Lung microvascular endothelial cell (primary cell): ENCODE data around the gene LRFN2. TPM values are rescaled to one million over a fixed set of nuclear protein-coding genes. Genes with fewer than 3 reads are reported as not detected.

Experiments
- DNase-seq, 2 donors: peaks; one replicate each; pipeline versions ENCODE4 v3.0.0 to v3.0.0-alpha.2; 2010; ENCODE audit warnings: low read depth in 2 of 2
- total RNA-seq: library from RNA; depleted of rRNA; stranded (reverse); fragments of >200 nt; gene quantifications from 2 replicates; pipeline ENCODE4 v1.2.1, GENCODE V29; 2014

Gene LRFN2
- not detected in 2 replicates for total RNA-seq

- peak; percentile 76 to 81 for DNase-seq
These were observed at the start of gene LRFN2 for GRCh38 chr6:40587240-40588069. Gene LRFN2 (minus strand): TSS chr6:40587364.

- no peak for DNase-seq
These were observed 47.3 kb upstream of the LRFN2 start for GRCh38 chr6:40634429-40634828.

- DNase-seq: peak in 1 of 2 donors; percentile 20
These were observed 44.6 kb upstream of the LRFN2 start for GRCh38 chr6:40631744-40632143.

GRCh38 chr6:40630488-40630887, 43.3 kb upstream of the LRFN2 start:
- no peak for DNase-seq

- DNase-seq: no peak
These were observed 42.9 kb upstream of the LRFN2 start for GRCh38 chr6:40630051-40630450.

GRCh38 chr6:40629463-40629862, 42.3 kb upstream of the LRFN2 start:
- DNase-seq: no peak

- no peak for DNase-seq
These were observed 40.2 kb upstream of the LRFN2 start for GRCh38 chr6:40627316-40627715.

GRCh38 chr6:40626886-40627285, 39.7 kb upstream of the LRFN2 start:
- DNase-seq: no peak

GRCh38 chr6:40623932-40624331, 36.8 kb upstream of the LRFN2 start:
- no peak for DNase-seq

GRCh38 chr6:40623178-40623577, 36.0 kb upstream of the LRFN2 start:
- no peak for DNase-seq

- no peak for DNase-seq
These were observed 33.5 kb upstream of the LRFN2 start for GRCh38 chr6:40620574-40621240.

GRCh38 chr6:40614671-40615070, 27.5 kb upstream of the LRFN2 start:
- no peak for DNase-seq

- no peak for DNase-seq
These were observed 24.7 kb upstream of the LRFN2 start for GRCh38 chr6:40611912-40612311.

- DNase-seq: no peak
These were observed 24.3 kb upstream of the LRFN2 start for GRCh38 chr6:40611434-40611833.

- no peak for DNase-seq
These were observed 23.1 kb upstream of the LRFN2 start for GRCh38 chr6:40610229-40610628.

GRCh38 chr6:40606981-40607380, 19.8 kb upstream of the LRFN2 start:
- no peak for DNase-seq

- DNase-seq: no peak
These were observed 19.4 kb upstream of the LRFN2 start for GRCh38 chr6:40606526-40606925.

- no peak for DNase-seq
These were observed 16.9 kb upstream of the LRFN2 start for GRCh38 chr6:40604082-40604481.

GRCh38 chr6:40599555-40599954, 12.4 kb upstream of the LRFN2 start:
- DNase-seq: peak; percentile 29 to 53

GRCh38 chr6:40598516-40598915, 11.4 kb upstream of the LRFN2 start:
- no peak for DNase-seq

- DNase-seq: no peak
These were observed 10.1 kb upstream of the LRFN2 start for GRCh38 chr6:40597301-40597700.

GRCh38 chr6:40588480-40588879, 1.3 kb upstream of the LRFN2 start:
- DNase-seq: no peak

GRCh38 chr6:40588070-40588384, 863 bp upstream of the LRFN2 start:
- no peak for DNase-seq
